Endothelial cell of umbilical vein (primary cell): ENCODE results near the gene LCN12.

Experiments
- EZH2 ChIP-seq: IDR thresholded peaks from 2 replicates; pipeline ENCODE4 v1.6.1; 2012; ENCODE audit warnings: borderline replicate concordance, low read depth, mild to moderate bottlenecking, moderate library complexity, low read length, inconsistent platforms; ENCODE audit not compliant: severe bottlenecking
- FOS ChIP-seq: IDR thresholded peaks from 2 replicates; pipeline ENCODE4 v1.6.1; 2011; ENCODE audit warnings: mild to moderate bottlenecking, low read length, moderate library complexity, borderline replicate concordance; ENCODE audit not compliant: insufficient read depth
- POLR2A ChIP-seq: IDR thresholded peaks from 2 replicates; pipeline ENCODE4 v1.6.1; 2012; ENCODE audit warnings: low read depth, mild to moderate bottlenecking, control low read depth, low read length
- POLR2AphosphoS5 ChIP-seq: IDR thresholded peaks from 2 replicates; pipeline ENCODE4 v1.6.1; 2012; ENCODE audit warnings: low read depth, mild to moderate bottlenecking, control low read depth, low read length, moderate library complexity; ENCODE audit not compliant: insufficient read depth
- TF ChIP-seq, protein P1 (sequence below), 2 donors: IDR thresholded peaks; 1 replicate in 1 of 2; 2 replicates in 1 of 2; pipeline ENCODE4 v1.5.1; 2011; ENCODE audit warnings: low read length in 2 of 2, mild to moderate bottlenecking in 2 of 2, moderate library complexity in 2 of 2, control low read depth in 1 of 2, inconsistent platforms in 1 of 2, low read depth in 1 of 2; ENCODE audit not compliant: insufficient read depth in 1 of 2; ENCODE audit errors: extremely low read depth in 1 of 2

DNA sequence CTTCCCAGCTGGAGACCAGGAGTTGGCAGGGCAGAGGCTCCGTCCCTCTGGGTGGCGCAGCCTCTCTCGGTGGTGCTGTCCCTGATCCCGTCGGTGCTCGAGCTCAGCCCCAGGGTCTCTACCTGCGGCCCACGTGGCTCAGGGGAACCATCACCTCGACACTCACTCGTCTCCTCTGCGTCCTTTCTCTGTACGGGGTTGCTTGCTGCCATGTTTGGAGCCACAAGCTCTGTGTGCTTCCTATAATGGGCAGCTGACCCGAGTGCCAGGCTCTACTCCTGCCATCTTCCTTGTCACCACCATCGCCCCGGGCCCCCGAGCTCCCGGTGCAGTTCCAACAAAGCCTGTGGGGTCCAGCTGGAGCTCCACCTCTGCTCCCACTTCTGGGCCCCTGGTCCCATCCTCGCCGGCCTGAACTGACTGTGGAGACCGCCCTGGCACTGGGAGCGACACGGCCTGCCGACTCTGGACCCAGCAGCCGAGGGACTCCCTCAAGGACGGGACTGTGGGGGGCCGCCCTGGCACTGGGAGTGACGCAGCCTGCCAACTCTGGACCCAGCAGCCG lies 12.6 kb upstream of the LCN12 start:
- TF ChIP-seq POLR2AphosphoS5 (no peak), EZH2 (no peak), POLR2A (no peak), FOS (no peak)
- TF ChIP-seq, protein P1, sequence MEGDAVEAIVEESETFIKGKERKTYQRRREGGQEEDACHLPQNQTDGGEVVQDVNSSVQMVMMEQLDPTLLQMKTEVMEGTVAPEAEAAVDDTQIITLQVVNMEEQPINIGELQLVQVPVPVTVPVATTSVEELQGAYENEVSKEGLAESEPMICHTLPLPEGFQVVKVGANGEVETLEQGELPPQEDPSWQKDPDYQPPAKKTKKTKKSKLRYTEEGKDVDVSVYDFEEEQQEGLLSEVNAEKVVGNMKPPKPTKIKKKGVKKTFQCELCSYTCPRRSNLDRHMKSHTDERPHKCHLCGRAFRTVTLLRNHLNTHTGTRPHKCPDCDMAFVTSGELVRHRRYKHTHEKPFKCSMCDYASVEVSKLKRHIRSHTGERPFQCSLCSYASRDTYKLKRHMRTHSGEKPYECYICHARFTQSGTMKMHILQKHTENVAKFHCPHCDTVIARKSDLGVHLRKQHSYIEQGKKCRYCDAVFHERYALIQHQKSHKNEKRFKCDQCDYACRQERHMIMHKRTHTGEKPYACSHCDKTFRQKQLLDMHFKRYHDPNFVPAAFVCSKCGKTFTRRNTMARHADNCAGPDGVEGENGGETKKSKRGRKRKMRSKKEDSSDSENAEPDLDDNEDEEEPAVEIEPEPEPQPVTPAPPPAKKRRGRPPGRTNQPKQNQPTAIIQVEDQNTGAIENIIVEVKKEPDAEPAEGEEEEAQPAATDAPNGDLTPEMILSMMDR (IDR thresholded peaks at IDR 0.05; ENCODE audit: extremely low read depth in 1 of 2, insufficient read depth in 1 of 2, low read depth in 1 of 2, low read length in 2 of 2) = no peak
